PFSK-1 (cell line): ENCODE results near the gene KLF11.

ENCODE experiments used
- POLR2AphosphoS5 ChIP-seq: IDR thresholded peaks from 2 replicates; pipeline ENCODE4 v1.6.1; 2012; ENCODE audit warnings: low read depth, mild to moderate bottlenecking, control low read depth, low read length, moderate library complexity
- REST ChIP-seq, 2 experiments: IDR thresholded peaks; 2 replicates each; pipeline versions ENCODE4 v1.6.1 to v1.8.0; 2011 to 2012; ENCODE audit warnings: low read depth in 2 of 2, low read length in 2 of 2, control low read depth in 1 of 2, inconsistent platforms in 1 of 2, mild to moderate bottlenecking in 1 of 2, moderate library complexity in 1 of 2; ENCODE audit not compliant: insufficient read depth in 1 of 2
- SIN3A ChIP-seq: IDR thresholded peaks from 2 replicates; pipeline ENCODE4 v1.6.1; 2012; ENCODE audit warnings: mild to moderate bottlenecking, low read length, moderate library complexity, borderline replicate concordance; ENCODE audit not compliant: insufficient read depth
- TAF1 ChIP-seq: IDR thresholded peaks from 2 replicates; pipeline ENCODE4 v1.6.1; 2012; ENCODE audit warnings: low read length, control low read depth, borderline replicate concordance; ENCODE audit not compliant: insufficient read depth

DNA sequence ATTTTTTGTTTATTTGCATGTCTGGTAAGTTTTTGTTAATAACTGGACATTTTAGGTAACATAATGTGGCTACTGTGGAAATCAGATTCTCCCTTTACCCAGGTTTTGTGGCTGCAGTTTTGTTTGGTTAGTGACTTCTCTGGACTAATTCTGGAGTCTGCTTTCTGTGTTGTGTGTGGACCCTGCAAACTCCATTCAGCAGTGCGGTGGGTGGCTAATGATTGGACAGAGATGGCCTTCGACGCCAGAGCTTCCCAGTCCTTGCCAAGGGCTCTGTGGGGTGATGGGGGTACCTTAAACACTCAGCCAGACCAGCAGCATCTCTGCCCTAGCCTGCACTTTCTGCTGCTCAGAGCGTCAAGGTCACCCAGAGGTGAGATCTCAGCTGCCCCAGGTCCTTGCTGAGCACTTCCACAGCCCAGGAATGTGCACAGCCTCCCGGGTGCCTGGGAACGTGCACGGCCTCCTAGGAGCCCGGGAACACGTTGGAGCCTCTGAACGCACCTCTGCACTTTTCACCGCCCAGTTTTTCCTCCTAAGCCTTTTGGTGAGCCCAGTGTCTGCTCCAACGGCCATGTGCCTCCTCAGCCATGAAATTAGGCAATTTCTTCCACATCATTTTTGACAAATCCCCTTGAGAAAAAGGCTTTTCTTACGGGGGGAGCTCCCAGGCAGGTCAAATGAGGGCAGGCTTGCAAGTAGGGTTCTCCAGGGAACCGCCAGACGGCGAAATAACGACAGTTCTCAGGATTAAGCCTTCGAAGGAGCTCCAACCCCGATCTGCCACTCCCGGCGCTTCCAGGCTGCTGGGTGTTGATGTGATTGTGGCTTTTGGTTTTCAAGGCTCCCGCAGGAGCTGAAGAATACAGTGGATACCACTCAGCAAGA, 35.2 kb upstream of the KLF11 start:
- TF ChIP-seq TAF1 (no peak), REST (IDR thresholded peaks at IDR 0.05; ENCODE audit: insufficient read depth in 1 of 2, low read depth in 2 of 2, low read length in 2 of 2) (no peak), POLR2AphosphoS5 (no peak), SIN3A (no peak)
